Stimulated activated naive CD4-positive, alpha-beta T cell (primary cell): ENCODE data around the gene C6orf132.
"Not testable (repeated sequence)": the region's sequence is repeated elsewhere in the genome, so short reads cannot be mapped to it uniquely, and the experiment has no call there.

Source experiments
- DNase-seq, 6 experiments: peaks; one replicate each; lab custom pipeline; 2025; lab: John Stamatoyannopoulos, UW

C6orf132 gene

DNA sequence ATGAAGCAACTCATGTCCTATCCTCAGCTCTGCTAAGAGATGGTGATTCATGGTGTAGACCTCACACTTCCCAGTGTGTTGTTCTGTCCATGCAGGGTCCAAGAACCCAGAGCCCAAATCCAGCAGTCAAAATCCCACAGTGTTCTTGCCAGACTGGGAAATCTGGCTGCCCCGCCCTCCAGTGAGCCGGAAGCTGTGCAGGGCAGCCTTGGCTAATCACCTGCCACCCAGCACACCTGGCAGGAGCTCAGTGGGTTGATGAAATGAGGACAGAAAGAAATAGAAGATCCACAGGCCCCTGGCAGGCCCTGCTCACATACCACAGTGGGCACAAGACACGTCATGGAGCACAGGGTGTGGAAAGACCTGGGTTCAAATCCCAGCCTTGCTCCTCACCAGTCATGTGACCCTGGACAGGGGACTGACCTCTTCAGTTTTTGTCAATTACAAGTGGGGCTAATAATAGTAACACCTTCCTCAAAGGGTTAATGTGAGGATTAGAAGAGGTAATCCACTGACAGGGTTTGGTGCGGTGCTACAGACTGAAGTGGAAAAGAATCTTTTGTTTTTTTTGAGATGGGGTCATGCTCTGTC lies 17.1 kb upstream of the C6orf132 start:
- no peak for DNase-seq

DNA sequence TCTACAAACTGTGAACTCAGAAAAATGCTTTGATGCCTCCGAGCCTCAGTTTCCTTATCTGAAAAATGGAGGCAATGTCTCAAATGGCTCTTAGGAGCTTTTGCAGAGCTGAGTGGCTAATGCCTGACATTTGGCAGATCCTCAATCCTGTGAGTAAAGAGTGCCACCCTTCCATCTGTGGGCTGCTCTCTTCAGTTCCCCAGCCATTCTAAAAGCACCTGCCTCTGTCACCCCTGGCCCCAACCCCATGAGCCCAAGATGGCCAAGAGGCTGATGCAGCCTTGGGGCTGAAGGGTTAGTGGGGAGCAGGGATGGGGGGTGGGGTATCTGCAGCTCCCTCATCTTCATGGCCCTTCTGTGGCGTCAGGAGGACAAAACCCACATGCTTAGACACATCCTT lies 16.2 kb upstream of the C6orf132 start:
- DNase-seq = no peak

DNA sequence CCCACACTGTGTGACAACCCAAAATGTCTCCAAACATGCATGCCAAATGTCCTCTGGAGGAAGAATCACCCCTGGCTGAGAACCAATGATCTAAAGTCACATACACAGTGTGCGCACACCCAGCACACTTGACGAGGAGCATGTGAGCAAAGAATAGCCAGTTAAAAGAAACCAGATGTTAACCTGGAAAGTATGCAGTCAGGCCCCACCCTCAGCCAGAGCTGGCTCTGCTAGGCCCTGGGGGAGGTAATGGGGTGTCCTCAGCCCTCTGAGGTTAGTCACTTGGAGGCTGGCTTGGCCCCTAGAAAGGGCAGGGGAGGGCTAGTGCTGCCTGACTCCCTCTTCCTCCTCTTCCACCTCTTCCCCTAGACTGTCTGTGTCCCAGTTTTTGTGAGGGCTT lies 15.6 kb upstream of the C6orf132 start:
- DNase-seq = no peak

DNA sequence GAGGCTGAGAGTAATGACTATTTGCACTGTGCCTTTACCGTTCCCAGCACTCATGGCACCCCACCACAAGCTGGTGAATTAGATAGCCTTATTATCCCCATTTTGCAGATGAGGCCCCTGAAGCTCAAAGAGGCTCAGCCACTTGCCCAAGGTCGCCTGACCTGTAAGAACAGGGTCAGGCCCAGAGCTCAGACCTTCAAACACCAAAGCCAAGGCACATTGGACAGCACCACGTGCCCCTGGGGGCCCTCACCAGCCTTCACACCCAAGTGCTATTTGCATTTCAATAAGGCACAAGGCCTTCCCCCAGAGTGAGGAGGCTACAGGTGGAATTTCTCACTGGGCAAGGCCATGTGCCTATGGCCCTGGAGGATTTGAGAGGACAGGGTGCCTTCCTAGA lies 14.2 kb upstream of the C6orf132 start:
- no peak for DNase-seq

DNA sequence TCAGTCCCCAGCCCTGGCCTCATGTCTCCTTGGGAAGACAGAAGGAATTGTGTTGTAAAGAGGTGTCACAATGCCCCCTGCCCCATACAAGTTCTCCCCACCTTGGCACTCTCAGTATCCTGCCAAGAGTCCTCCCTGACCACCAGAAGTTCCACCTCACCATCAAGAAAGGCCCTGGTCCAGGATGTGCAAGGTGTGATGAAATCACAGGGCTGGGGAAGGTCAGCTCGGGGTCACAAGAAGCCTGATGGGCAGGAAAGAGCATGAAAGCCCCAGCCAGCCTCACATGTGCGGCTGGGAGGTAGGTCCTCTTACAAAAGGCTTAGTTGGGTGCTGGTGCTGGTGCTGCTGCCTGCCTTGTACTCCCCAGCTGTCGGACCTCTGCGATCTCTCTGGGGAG lies 12.9 kb upstream of the C6orf132 start:
- DNase-seq = no peak

DNA sequence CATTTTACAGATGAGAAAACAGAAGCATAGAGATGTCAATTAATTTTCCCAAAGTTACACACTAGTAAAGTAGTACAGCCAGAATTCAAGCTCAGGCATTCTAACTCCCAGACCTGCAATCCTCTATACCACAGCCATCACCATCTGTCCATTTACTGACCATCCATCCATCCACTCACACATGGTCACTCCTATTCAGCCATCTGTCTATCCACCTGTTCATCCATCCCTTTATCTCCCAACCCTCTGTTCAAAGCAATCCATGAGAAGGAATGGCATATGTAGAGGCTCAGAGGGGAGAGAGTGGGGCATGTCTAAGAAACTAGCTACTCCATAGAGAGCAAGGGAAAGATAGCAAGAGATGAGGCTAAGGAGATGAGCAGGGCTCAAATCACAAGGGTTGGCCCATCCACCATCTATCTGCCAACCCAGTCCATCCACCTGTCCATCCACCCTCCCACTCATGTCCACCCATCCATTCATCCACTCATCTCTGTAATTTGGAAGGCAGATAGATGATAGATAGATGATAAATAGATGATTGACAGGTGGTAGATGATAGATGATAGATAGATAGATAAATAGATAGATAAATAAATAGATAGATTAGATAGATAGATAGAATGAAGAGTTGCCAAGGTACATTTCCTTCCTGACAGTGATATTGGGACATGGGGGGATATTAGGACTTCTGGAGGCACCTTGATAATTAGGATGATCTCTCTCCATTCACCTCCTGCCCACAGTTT lies 12.2 kb upstream of the C6orf132 start:
- no peak for DNase-seq

DNA sequence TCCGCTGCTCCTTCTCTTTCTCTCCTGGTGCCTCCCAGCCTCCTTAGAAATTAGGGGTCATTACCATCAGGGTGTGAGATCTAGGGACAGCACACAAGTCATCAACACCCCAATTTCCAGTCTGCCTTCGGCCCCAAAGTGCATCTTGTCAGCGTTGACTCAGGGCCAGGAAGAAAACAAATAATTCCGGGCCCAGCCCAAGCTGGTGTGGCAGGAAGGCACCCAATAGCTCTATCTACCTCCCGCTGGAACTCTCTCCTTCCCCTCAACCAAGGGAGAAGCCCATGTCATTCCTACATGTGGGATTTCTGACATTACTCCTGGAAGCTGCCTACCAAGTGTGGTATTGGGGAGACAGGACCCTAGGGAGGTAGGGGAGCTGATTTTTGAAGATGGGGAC lies 11.5 kb upstream of the C6orf132 start:
- DNase-seq = no peak

DNA sequence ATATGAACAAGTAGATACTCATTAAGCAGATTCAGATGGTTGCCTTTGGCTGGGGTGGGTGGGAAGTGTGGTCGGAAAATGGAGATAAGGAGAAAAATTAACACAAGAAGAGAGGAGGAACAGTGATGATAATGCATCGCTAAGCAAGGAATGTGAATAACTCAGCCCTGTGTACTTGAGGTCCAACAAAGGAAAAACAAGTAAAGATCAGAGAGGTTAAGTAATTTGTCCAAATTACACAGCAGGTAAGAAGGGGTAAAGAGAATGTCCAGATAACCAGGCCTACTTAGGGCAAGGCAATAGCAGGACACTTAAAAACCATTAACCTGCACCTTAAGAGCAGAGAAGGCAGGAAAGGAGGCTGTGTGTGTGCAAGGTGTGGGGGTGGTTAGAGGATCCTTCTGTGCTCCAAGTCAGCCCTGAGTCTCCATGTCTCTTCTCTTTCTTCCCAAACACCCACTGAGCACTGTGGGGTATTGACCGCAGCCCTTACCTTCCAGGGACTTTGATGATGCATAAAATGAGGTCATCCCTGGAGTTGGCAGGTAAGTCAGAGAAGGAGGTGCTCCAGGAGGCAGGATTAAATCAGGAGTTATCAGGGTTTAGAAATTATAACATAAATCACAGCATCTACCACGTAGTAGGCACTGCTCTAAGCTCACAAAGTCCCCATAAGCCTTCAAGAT lies 10.3 kb upstream of the C6orf132 start:
- DNase-seq = not testable (repeated sequence)

DNA sequence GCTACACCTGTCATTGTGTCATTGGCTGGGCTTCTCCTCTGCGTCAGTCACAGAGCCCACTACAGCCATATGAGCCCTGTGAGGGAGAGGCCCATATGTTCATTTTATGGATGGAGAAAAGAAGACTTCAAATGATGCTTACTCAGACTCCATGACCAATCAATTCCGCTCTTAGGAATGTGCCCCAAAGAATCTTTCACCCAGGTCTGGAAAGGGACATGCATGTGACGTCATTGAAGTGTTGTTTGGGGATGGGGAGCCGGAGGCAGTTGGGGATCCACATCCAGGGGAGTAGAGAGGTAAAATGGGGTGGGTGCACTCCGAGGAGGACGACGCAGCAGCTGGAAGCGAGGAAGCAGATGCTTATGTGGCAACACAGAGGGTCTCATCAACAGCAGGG lies 9.6 kb upstream of the C6orf132 start:
- no peak for DNase-seq

DNA sequence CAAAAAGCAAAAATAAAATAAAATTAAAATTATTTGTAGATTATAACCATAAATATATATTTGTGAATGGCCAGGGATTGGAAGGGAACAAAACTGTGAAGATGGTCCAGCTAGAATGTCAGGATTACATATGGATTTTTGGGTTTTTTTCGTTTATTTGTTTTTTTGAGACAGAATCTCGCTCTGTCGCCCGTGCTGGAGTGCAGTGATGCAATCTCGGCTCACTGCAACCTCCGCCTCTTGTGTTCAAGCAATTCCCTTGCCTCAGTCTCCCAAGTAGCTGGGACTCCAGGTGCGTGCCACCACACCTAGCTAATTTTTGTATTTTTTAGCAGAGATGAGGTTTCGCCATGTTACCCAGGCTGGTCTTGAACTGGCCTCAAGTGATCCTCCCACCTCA lies 7.8 kb upstream of the C6orf132 start:
- DNase-seq = no peak

DNA sequence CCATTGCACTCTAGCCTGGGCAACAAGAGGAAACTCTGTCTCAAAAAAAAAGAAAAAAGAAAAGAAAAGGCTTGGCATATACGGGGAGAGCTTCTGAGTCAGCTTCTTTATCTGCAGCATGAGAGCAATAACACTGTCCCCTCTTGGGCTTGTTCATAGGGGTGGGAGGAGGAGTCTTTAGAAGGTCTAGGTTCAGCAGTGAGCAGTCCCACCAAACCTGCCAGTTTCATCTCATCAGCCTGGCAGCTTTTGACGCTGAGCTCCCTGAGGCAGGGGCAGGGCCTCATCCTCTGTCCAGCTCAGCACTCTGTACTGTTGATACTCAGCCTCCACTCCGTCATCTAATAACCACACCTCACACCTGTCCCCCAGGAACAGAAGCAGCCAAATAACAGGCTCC lies 5.6 kb upstream of the C6orf132 start:
- DNase-seq = no peak

DNA sequence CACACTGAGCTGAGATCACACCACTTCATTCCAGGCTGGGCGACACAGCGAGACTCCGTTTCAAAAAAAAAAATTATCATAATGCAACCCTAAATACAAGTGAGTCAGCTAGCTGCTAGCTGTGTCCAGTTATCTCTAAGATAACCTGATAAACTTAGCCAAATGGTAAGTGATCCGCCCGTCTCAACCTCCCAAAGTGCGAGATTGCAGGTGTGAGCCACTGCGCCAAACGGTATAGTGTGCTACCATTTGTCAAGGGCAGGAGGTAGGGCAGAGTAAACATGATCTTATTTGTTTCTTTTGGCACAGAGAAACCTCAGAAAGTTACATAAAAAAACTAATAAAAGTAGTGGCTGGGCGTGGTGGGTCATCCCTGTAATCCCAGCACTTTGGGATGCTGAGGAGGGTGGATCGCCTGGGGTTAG lies 4.7 kb upstream of the C6orf132 start:
- DNase-seq = no peak

DNA sequence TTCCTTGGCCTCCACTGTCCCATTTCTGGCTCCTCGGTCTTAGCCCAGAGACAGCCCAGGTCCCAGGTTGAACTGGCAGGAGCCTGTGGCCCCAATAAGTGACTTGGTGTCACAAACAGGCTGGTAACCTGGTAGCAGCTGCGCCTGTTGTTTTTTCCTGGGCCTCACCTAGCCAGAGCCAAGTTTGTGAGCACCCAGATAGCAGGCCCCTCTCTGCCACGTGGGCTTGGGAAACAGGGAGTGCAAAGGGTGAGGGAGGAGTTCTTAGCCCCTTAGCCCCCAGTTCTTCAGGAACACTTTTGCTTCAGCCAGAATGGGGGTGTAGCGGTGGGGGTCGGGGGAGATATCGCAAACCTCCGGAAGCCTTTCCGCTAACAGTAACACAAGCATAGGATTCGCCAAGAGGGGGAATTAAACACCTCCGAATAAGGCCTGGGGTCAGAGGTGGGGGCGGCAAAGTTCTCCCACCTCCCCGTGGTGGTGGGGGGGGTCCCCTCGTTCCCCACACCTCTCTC lies 760 bp downstream of the C6orf132 start:
- DNase-seq = no peak

DNA sequence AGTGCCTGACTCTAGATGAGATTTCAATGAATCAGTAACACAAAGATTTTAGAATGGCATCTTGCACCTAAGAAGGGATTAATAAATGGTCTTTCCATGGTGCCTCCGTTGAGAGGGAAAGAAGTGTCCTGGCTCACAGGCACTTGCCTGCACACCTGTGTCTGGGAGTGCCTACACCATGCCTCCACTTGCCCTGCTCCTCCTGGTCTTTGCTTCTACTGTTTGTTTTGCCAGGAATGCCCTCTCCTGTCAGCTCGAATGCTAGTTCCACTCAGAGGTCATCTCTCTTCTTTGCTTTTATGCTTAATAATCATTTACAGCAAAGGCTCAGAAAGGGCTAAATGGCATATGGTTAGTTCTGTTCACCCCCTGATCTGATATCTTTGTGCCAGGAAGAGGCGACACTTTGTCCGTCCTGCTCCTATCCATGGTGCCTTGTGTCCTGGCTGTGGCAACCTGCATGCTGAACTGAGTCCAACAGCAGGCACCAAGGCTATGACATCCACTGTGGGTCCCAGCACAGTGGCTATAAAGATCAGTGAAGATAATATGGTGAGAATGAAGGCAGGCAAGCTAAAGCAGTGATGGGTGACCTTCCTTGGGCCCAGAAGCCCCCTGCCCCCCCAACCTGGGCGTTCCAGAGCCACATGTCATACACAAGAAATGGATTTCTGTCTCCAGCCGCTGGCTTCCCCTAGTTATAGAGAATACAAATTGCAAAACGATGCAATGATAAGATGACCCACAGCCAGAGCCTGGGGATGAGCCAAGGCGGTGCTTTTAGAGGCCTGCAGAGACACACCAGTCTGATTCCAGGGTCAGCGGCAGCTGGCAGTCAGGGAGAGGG lies 1.4 kb downstream of the C6orf132 start:
- DNase-seq = no peak

DNA sequence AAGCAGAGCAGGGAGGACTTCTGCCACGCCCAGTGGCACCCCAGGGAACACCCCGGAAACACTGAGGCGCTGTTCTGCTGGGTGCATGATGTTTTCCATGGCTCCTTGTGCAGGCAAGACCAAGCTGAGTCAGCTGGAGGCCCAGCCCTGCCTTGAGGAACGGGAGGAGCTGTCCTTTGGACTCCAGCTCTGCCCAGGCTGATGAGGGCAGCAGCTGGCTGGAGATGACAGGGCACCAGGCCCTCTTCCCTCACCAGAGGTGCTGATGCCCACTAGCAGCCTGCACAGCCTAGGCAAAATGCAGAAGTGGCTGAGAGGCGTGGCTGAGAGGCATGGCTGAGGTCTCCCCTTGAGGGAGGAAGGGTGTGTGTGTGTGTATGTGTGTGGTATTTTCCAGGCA lies 2.4 kb downstream of the C6orf132 start:
- DNase-seq = no peak

DNA sequence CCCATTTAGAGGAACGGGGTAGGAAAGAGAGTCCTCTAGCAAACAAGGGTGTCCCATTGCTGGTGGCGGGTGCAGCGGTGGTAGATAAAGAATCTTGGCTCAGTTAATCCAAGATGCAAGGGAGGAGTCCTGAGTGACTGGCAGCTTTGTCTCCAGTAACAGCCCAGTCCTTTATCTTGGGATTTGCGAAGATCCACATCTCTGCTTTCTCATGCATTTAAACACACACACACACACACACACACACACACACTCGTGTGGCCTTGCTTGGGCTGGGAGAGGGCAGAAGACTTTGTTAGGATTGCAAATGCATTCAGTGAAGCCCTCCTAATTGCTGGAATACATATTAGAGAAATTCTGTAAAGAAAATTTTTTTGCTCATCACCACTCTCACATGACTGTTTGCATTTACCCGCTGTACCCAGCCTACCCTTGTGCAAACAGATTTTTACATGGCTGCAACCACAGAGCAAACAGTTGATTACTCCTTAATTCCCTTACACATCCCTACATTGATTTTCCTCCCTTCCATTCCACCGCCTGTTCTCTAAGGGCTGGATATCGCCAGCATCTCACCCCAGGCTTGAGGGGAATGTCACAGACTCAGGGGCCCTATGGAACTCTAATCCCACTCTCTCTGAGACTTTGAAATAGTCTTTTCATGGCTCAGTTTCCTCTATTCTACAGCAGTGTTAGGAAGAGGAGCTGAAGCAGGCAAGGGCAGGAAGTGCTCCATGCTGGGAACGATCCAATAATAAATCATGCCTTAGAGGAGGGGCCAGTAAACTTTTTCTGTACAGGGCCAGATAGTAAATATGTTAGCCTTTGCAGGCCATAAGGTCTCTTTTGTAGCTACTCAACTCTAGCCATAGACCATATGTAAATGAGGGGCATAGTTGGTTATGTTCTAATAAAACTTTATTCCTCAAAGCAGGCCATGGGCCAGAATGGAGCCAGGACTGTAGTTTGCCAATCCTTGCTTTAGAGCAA lies 3.5 kb downstream of the C6orf132 start:
- DNase-seq = no peak

DNA sequence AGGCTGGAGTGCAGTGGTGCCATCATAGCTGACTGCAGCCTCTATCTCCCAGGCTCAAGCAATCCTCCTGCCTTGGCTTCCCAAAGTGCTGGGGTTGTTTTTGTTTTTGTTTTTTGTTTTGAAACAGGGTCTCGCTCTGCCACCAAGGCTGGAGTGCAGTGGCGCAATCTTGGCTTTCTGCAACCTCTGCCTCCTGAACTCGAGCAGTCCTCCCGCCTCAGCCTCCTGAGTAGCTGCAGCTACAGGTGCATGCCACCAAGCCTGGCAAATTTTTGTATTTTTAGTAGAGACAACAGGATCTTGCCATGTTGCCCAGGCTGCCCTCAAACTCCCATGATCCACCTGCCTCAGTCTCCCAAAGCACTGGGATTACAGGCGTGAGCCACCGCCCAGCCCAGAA lies 4.2 kb downstream of the C6orf132 start:
- DNase-seq = no peak

DNA sequence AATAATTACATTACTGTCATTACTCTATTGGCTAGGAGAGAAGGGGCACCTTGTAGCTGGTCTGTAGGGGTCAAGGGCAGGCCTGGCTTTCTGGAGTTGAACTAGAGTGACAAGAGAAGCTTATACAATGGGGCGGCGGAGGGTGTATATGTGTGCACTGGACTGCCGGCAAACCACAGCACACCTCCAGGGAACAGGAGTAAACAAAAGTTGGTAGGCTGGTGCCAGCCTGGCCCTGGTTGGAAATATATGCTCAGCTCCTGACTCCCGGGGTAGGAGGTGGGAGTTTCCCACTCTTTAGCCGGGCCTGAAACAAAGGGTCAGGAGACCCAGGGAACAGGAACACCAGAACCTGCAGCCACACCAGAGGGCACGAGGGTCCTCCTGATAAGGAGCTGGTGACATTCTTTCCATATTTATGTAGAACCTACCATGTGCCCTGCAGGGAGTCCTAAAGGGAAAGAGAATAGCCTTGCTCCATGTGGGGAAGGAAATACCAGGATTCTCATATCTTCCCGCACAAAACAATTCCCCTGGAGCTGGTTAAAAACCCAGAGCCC lies 5.1 kb downstream of the C6orf132 start:
- DNase-seq = no peak

DNA sequence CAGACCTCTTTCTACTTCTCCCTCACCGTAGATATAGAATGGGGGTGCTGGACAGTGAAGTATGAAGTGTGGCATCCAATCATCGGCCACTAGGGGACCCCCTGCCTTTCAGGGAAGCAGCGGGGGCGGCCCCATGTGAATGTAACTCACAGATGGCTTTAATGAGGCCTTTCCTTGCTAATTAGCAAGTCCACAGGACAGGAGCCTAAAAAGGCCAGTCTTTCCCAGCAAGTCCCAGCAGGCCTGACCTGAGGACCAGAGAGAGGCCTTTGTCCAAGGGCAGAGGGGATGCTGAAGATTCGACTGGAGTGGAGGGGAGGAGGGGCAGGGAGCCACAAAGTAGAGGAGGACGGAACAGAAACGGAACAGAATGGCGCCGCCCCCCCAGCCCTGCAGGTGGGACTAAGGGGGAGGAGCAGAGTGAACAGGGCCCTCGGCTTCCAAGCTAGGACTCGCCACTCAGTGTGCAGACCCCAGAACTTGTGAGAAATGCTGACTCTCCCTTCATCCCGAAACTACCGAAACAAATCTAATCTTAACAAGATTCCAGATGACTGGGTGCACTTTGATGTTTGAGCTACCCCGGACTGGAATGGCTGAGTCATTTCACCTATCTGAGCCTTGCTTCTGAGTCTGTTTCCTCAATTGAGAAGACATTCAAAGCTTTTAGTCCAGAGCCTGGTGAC lies 5.8 kb downstream of the C6orf132 start:
- no peak for DNase-seq

DNA sequence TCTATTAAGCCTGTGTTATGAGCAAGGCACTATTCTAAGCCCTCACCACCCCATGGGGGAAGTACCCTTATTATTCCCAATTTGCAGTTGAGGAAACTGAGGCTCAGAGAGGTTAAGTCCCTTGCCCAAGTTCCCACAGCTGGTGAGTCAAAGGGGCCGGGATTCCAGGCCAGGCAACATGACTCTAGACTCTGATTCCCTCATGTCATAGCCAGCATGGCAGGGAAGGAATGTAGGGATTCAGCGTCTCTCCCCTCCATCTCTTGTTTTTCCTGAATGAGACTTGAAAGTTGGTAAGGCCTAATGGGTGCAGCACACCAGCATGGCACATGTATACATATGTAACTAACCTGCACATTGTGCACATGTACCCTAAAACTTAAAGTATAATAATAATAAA lies 6.7 kb downstream of the C6orf132 start:
- DNase-seq = no peak
